CD4-positive, alpha-beta memory T cell (primary cell): ENCODE results near the gene TMIGD2. TPM values are rescaled to one million over a fixed set of nuclear protein-coding genes. Genes with fewer than 3 reads are reported as not detected.

Experiments
- CTCF ChIA-PET: fragments of 350-600 bp; sonication (Branson Sonifier 250); formaldehyde crosslinking; loops from one replicate; lab custom pipeline; 2021; ENCODE audit warnings: inconsistent platforms; ENCODE audit not compliant: partially characterized antibody; lab: Charles Lee
- POLR2A ChIA-PET: fragments of 350-600 bp; sonication (Branson Sonifier 250); formaldehyde crosslinking; loops from one replicate; lab custom pipeline; 2021; ENCODE audit not compliant: partially characterized antibody; lab: Charles Lee
- DNase-seq, 5 donors: peaks; one replicate each; pipeline versions ENCODE4 v3.0.0 to v3.0.0-alpha.2; 2020 to 2022; ENCODE audit warnings: mixed read lengths in 1 of 5
- H3K27ac ChIP-seq: one replicate; pipeline ENCODE4 v1.7.0; 2013; ENCODE audit warnings: low read depth, low read length
- H3K27me3 ChIP-seq: 2 replicates; pipeline ENCODE4 v1.7.0; 2013; ENCODE audit warnings: mild to moderate bottlenecking, low read length, moderate library complexity; ENCODE audit not compliant: insufficient read depth
- H3K36me3 ChIP-seq: 2 replicates; pipeline ENCODE4 v1.7.0; 2013; ENCODE audit warnings: mild to moderate bottlenecking, low read length, moderate library complexity; ENCODE audit not compliant: insufficient read depth
- H3K4me1 ChIP-seq: 2 replicates; pipeline ENCODE4 v1.7.0; 2013; ENCODE audit warnings: mild to moderate bottlenecking, low read length, moderate library complexity; ENCODE audit not compliant: insufficient read depth
- H3K4me3 ChIP-seq, 2 donors: one replicate each; pipeline ENCODE4 v1.7.0; 2013; ENCODE audit warnings: low read length in 2 of 2, mild to moderate bottlenecking in 1 of 2
- H3K9me3 ChIP-seq, 2 donors: one replicate each; pipeline ENCODE4 v1.7.0; 2013; ENCODE audit warnings: low read length in 2 of 2, control low read depth in 1 of 2; ENCODE audit not compliant: control insufficient read depth in 1 of 2
- H3K27ac Mint-ChIP-seq, 7 donors: one replicate each; pipeline ENCODE4 v1.8.0; 2020 to 2021; ENCODE audit warnings: mixed read lengths in 7 of 7, mild to moderate bottlenecking in 6 of 7, inconsistent platforms in 3 of 7, moderate library complexity in 3 of 7
- H3K27me3 Mint-ChIP-seq, 2 donors: one replicate each; pipeline ENCODE4 v1.8.0; 2020 to 2021; ENCODE audit warnings: mixed read lengths in 2 of 2
- H3K36me3 Mint-ChIP-seq, 2 donors: one replicate each; pipeline ENCODE4 v1.8.0; 2020 to 2021; ENCODE audit warnings: mixed read lengths in 2 of 2, inconsistent platforms in 1 of 2, mild to moderate bottlenecking in 1 of 2
- H3K4me1 Mint-ChIP-seq, 4 donors: one replicate each; pipeline ENCODE4 v1.8.0; 2020 to 2021; ENCODE audit warnings: mixed read lengths in 4 of 4, mild to moderate bottlenecking in 1 of 4
- H3K4me3 Mint-ChIP-seq, 8 donors: one replicate each; pipeline ENCODE4 v1.8.0; 2020 to 2021; ENCODE audit warnings: mixed read lengths in 8 of 8, mild to moderate bottlenecking in 7 of 8, moderate library complexity in 6 of 8, inconsistent platforms in 3 of 8
- H3K9me3 Mint-ChIP-seq, 8 donors: one replicate each; pipeline ENCODE4 v1.8.0; 2020 to 2021; ENCODE audit warnings: mixed read lengths in 8 of 8, mild to moderate bottlenecking in 5 of 8, inconsistent platforms in 3 of 8, moderate library complexity in 1 of 8
- intact Hi-C: fragments of 100-400 bp; cut with micrococcal nuclease; formaldehyde crosslinking; loops from one replicate; pipeline ENCODE4 v1.15.1; 2023
- polyA plus RNA-seq, 2 donors: library from polyadenylated mRNA; unstranded; fragments of 300-500 nt; fragmentation: Illumina TruSeq; gene quantifications; one replicate each; pipeline ENCODE4 v1.2.3, GENCODE V29; 2021
- total RNA-seq, 2 experiments: library from RNA; stranded (reverse); gene quantifications; one replicate each; pipeline ENCODE4 v1.2.3, GENCODE V29; 2021

Gene TMIGD2
- total and polyA plus RNA-seq, 4 experiments from 2014 or later = 6.9 to 23.7 (median 16.1) TPM

DNA sequence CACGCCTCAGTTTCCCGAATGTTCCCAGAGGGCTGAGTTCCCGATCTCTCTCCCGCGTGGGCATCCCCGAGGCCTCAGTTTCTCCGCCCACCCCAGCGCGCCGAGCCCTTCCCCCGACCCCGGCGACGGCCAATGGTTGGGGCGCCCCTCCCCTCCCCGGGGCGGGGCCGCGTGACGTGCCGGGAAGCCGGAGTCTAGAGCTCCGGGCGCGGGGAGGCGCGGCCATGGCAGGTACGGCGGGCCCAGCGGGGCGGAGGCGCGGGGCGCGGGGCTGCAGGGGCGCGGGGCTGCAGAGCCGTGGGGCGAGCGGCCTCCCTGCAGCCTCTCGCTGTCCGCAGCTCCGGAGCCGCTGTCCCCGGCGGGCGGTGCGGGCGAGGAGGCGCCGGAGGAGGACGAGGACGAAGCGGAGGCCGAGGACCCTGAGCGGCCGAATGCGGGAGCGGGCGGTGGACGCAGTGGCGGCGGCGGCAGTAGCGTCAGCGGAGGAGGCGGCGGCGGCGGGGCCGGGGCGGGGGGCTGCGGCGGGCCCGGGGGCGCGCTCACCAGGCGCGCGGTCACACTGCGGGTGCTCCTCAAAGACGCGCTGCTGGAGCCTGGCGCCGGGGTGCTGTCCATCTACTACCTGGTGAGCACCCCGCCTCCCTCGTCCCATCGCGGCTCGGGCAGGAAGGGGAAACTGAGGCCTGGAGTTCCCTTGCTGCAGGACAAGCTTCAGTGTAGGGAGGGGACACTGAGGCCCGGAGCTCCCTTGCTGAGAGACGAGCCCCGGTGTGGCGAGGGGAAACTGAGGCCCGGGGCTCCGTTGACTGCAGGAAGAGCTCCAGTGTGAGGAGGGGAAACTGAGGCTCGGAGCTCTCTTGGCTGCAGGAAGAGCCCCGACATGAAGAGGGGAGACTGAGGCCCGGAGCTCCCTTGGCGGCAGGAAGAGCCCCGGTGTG is 41.5 kb upstream of the TMIGD2 start, which contains the start of gene MPND:
MPND (plus strand) TSS at position 193 of the 938 bp plus-strand sequence; CDS start at position 225, 32 bp downstream.
- Mint-ChIP-seq H3K4me3 (peak within 1 kb of the TSS; percentile 81 to 93 (median 91)), H3K27me3 (no peaks in the 10 kb centered on the region), H3K9me3 (no peaks in the 10 kb centered on the region)

DNA sequence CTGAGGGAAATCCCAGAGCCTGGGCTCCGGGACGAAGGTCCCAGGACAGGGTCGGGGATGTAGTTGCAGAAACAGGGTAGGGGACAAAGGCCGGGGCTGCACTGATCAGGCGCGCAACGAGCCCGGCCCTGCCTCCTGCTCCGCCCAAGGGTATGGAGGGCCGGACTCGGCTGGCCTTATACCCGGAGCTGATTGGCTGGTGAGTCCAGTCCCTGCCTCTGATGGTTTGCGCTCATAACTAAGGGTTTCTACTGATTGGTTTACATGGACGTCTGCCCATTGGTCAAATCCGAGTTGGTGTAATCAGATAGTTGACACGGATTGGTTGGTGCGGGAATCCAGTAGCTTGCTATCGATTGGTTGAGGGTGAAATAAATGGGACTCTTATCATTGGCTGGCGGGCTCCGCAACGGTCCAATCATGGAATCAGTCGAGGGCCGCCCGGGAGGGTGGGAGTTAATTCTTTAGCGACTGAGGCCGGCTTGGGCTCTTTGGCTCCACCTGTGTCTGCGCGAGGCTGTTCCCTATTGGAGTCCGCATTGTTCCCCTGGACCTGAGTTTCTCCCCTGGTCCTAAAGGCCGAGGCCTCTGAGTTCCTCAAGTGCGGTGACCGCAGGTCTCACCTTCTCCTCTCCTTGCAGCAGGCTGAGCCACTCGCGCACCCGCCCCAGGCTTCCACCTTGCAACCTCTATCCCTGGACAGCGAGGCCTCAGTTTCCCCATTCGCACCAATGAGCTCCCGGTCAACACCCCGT is 40.6 kb upstream of the TMIGD2 start:
- Mint-ChIP-seq H3K36me3 (peaks cover 4 to 16% of the 10 kb centered on the region in 2 donors), H3K27ac (peak overlapping the region; percentile 88 to 97 (median 95)), H3K4me3 (peak overlapping the region; percentile 81 to 93 (median 91)), H3K27me3 (no peaks in the 10 kb centered on the region), H3K4me1 (peaks cover 17 to 42% (median 28%) of the 10 kb centered on the region in 4 donors), H3K9me3 (no peaks in the 10 kb centered on the region)
- H3K9me3 ChIP-seq = no peaks in the 10 kb centered on the region
- no peaks in the 10 kb centered on the region for H3K36me3 ChIP-seq
- ChIA-PET POLR2A (interaction anchor here (0.5 to 4.5 kb wide), 26 partner anchors 9 to 716 kb away, joined by 3 to 42 read pairs (median 4); partner anchors contain the start of genes CHAF1A, EEF2, HDGFL2 and MRPL54), CTCF (interaction anchor here (0.7 to 3.5 kb wide), 6 partner anchors 10 to 96 kb away, joined by 3 to 36 read pairs (median 6); partner anchors contain the start of genes CHAF1A and YJU2)
- peak; percentile 94 to 98 (median 97) for DNase-seq
- H3K4me1 ChIP-seq = peaks cover 28% of the 10 kb centered on the region
- peak overlapping the region; percentile 79 for H3K27ac ChIP-seq
- H3K27me3 ChIP-seq = no peaks in the 10 kb centered on the region
- intact Hi-C loops = loop anchor here (1.0 to 5.0 kb wide), 7 partner anchors 14 to 160 kb away; partner anchors contain the start of genes ANKRD24, FSD1, SH3GL1 and SIRT6
- peak overlapping the region; percentile 91 to 98 for H3K4me3 ChIP-seq

More for the DNA sequence above, 41.5 kb upstream of the TMIGD2 start, which contains the start of gene MPND:
- peaks cover 20% of the 10 kb centered on the region for H3K4me1 ChIP-seq
- H3K4me1 Mint-ChIP-seq = peaks cover 11 to 34% (median 21%) of the 10 kb centered on the region in 4 donors
- peak within 1 kb of the TSS; percentile 79 for H3K27ac ChIP-seq
- peaks cover 4 to 16% of the 10 kb centered on the region in 2 donors for H3K36me3 Mint-ChIP-seq
- POLR2A ChIA-PET = interaction anchor here (0.5 to 4.5 kb wide), 27 partner anchors 9 to 717 kb away, joined by 3 to 42 read pairs (median 4); partner anchors contain the start of genes CHAF1A, EEF2, HDGFL2 and MRPL54
- H3K4me3 ChIP-seq = peak within 1 kb of the TSS; percentile 91 to 98
- no peaks in the 10 kb centered on the region for H3K27me3 ChIP-seq
- intact Hi-C loops = loop anchor here (1.0 to 5.0 kb wide), 5 partner anchors 15 to 161 kb away; partner anchors contain the start of genes ANKRD24, FSD1, SH3GL1 and SIRT6
- H3K27ac Mint-ChIP-seq = peak within 1 kb of the TSS; percentile 88 to 97 (median 95)
- no peaks in the 10 kb centered on the region for H3K36me3 ChIP-seq
- peak; percentile 89 to 95 (median 91) for DNase-seq
- H3K9me3 ChIP-seq = no peaks in the 10 kb centered on the region
- CTCF ChIA-PET = interaction anchor here (0.7 to 3.5 kb wide), 6 partner anchors 9 to 97 kb away, joined by 3 to 36 read pairs (median 6); partner anchors contain the start of genes CHAF1A and YJU2

DNA sequence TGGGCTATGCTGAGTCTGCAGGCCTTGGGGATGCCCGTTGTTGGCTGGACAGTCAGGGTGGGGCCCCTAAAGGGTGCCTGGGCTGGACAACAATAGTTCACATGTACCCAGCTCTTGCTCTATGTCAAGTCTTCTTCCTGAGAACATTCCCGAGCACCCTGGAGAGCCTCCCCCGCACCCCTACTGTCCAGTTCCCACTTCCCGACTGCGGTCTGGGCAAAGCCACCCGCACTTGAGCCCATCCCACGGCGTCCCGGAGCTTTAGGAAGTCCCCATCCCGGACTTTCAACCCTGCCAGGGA is 40.1 kb upstream of the TMIGD2 start:
- no peaks in the 10 kb centered on the region for H3K36me3 ChIP-seq
- Mint-ChIP-seq H3K4me3 (peak overlapping the region; percentile 81 to 93 (median 91)), H3K27me3 (no peaks in the 10 kb centered on the region), H3K4me1 (peaks cover 17 to 44% (median 30%) of the 10 kb centered on the region in 4 donors), H3K36me3 (peaks cover 4 to 12% of the 10 kb centered on the region in 2 donors), H3K9me3 (no peaks in the 10 kb centered on the region), H3K27ac (peak overlapping the region; percentile 88 to 97 (median 95))
- no peaks in the 10 kb centered on the region for H3K9me3 ChIP-seq
- no peaks in the 10 kb centered on the region for H3K27me3 ChIP-seq
- ChIA-PET CTCF (interaction anchor here (1.1 to 3.5 kb wide), 4 partner anchors 10 to 60 kb away, joined by 3 to 36 read pairs (median 10); partner anchors contain the start of gene CHAF1A), POLR2A (interaction anchor here (0.8 to 4.5 kb wide), 16 partner anchors 8 to 580 kb away, joined by 3 to 42 read pairs (median 7); partner anchors contain the start of genes CHAF1A, EEF2, HDGFL2 and MRPL54)
- no peak for DNase-seq
- H3K4me3 ChIP-seq = peak overlapping the region; percentile 68 to 98
- H3K4me1 ChIP-seq = peaks cover 28% of the 10 kb centered on the region
- intact Hi-C loops = loop anchor here (1.0 to 5.0 kb wide), 4 partner anchors 27 to 160 kb away; partner anchors contain the start of genes ANKRD24, FSD1, SIRT6 and TMIGD2
- H3K27ac ChIP-seq = peak overlapping the region; percentile 59

DNA sequence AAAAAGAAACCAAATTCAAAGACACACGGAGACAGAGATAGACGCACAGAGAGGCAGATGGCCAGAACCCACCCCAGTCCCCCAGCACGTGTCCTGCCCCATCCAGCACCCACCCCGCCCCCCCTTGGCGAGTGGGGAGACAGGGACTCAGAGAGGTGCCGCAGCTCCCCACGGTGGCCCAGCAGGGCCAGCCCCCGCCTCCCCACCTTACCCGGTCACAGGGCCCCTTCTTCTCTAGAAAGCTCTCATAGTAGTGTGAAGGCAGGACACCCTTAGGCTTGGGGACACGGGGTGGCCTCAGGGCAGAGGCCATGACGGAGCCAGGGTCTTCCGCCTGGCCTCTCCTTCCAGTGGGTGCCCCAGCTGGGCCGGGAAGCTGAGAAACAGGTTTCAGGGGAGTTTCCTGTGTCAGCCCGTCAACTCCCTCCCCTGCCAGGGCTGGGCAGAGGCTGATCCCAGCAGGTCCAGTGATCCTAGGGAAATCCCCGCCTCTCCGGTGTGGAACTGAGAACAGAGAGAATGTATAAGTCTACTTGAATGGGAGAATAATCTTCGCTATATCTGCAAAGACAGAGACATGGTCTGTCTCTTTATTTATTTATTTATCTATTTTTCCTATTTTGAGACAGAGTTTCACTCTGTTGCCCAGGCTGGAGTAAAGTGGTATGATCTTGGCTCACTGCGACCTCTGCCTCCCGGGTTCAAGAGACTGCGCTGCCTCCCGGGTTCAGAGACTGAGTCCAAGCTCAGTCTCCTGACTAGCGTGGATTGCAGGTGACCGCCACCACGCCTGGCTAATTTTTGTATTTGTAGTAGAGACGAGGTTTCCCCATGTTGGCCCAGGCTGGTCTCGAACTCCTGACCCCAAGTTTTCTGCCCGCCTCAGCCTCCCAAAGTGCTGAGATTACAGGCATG is 36.5 kb upstream of the TMIGD2 start, which contains the start of gene STAP2:
STAP2 (minus strand) TSS at position 387 of the 915 bp plus-strand sequence; CDS start at position 313, 74 bp downstream.
- H3K36me3 ChIP-seq = no peaks in the 10 kb centered on the region
- Mint-ChIP-seq H3K9me3 (peaks cover 0 to 3% (median 0%) of the 10 kb centered on the region in 8 donors), H3K36me3 (peaks cover 0 to 8% of the 10 kb centered on the region in 2 donors), H3K27me3 (no peaks in the 10 kb centered on the region), H3K4me1 (peaks cover 16 to 34% (median 24%) of the 10 kb centered on the region in 4 donors), H3K4me3 (peak within 1 kb of the TSS; percentile 82 to 98 (median 86)), H3K27ac (peak within 1 kb of the TSS; percentile 42 to 95 (median 82))
- H3K27ac ChIP-seq = peak within 1 kb of the TSS; percentile 42
- H3K27me3 ChIP-seq = no peaks in the 10 kb centered on the region
- H3K4me1 ChIP-seq = peaks cover 19% of the 10 kb centered on the region
- H3K4me3 ChIP-seq = peak within 1 kb of the TSS; percentile 52 to 66
- intact Hi-C loops = no loop called here
- POLR2A ChIA-PET = interaction anchor here (1.4 kb wide), 1 partner anchor 62 kb away, joined by 3 read pairs; the partner anchor contains the start of gene SH3GL1
- CTCF ChIA-PET = interaction anchor here (2.2 to 4.5 kb wide), 2 partner anchors 14 to 72 kb away, joined by 9 to 18 read pairs; no protein-coding TSS in a partner anchor
- no peak for DNase-seq
- H3K9me3 ChIP-seq = no peaks in the 10 kb centered on the region

DNA sequence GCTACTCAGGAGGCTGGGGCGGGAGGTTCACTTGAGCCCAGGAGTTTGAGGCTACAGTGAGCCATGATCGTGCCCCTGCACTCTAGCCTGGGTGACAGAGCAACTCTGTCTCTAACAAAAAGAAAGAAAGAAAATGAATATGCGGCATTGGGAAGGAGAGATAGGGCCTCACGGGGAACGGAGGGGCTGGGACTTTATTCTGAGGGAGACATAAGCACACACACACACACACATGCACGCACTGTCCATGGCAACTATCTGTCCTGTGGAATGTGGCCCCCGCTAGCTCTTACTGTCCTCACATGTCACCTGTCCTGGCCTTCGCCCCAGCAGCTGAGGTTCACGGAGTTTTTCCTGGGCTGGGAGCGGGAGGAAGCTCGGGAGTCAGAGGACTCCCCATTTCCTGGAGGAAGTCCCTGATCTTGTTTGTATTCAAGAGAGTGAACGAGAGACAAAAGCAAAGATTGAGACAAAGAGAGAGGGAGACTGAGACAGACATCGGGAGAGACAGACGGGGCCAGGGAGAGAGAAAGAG is 35.8 kb upstream of the TMIGD2 start:
- Histone ChIP-seq H3K27ac (peak overlapping the region; percentile 42), H3K9me3 (no peaks in the 10 kb centered on the region), H3K27me3 (no peaks in the 10 kb centered on the region), H3K4me1 (peaks cover 19% of the 10 kb centered on the region), H3K4me3 (peak overlapping the region; percentile 52 to 66), H3K36me3 (no peaks in the 10 kb centered on the region)
- ChIA-PET CTCF (interaction anchor here (2.2 to 4.5 kb wide), 2 partner anchors 15 to 71 kb away, joined by 9 to 18 read pairs; no protein-coding TSS in a partner anchor), POLR2A (interaction anchor here (0.6 to 1.4 kb wide), 2 partner anchors 26 to 62 kb away, joined by 3 read pairs; partner anchors contain the start of gene SH3GL1)
- no peak for DNase-seq
- Mint-ChIP-seq H3K4me3 (peak overlapping the region; percentile 82 to 98 (median 86)), H3K9me3 (peaks cover 0 to 3% (median 0%) of the 10 kb centered on the region in 8 donors), H3K36me3 (peaks cover 0 to 4% of the 10 kb centered on the region in 2 donors), H3K27ac (peak overlapping the region; percentile 41 to 95 (median 82)), H3K27me3 (no peaks in the 10 kb centered on the region), H3K4me1 (peaks cover 16 to 31% (median 23%) of the 10 kb centered on the region in 4 donors)
- intact Hi-C loops = no loop called here
